DMS153 (cell line): Measurements from ENCODE around the gene UBE2E2.

Experiments
- DNase-seq: peaks from one replicate; lab custom pipeline; 2025; lab: John Stamatoyannopoulos, UW

The UBE2E2 gene

DNA sequence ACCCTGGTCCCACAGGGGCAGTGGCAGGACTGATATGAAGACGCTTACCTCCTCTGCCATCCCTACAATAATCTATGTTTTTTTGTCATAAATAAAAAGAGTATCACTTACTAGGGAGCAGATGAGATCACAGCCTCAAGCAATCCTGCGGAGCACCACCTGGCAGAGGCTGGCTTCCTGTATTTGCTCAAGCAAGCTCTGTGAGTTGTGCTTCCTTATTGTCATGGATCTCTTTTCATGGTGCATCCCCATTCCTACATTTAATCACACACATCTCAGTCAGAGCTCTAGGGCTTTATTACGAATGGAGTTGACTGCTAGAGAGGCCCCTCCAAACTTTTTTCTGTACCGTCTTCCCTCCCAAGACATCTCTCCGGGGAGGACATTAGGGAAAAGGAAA lies 186.0 kb downstream of the UBE2E2 start:
- DNase-seq = peak; percentile 66

DNA sequence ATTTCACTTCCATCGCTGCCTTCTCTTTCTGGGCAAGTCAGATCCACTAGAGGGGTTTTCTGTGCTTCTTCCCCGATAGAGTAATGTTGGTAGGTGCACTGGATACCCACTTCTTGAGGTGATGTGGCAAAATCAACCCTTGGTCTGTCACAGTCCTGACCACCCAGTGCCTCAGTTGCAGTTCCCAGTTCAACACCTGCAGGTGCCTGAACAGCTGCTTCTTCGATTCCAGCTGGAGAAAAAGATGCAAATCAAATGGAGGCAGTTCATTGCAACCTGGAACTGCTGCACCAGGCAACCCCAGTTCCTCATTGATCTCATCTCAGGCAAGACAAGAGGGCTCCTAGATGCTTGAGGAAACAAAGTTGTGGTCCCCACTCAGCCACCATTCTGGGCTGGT lies 186.6 kb downstream of the UBE2E2 start:
- DNase-seq = no peak

DNA sequence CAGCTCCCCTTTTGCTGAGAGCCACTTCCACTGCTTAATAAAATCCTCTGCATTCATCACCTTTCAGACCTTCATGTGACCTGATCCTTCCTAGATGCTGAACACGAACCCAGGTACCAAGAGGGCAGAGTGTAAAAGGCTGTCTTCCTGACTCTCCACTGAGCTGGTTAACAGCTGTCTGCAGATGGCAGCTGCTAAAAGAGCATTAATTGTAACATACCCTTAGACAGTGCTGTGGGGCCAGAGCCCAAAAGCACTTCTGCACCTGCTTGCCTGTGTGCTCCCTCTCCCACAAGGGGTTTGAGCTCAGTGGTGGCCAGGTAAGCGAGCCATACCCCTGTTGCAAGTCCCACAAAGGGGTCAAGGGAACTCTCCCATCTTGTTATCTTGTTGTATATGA lies 187.3 kb downstream of the UBE2E2 start:
- DNase-seq = no peak

GRCh38 chr3:23390989-23391553 lies 187.9 kb downstream of the UBE2E2 start:
- no peak for DNase-seq

DNA sequence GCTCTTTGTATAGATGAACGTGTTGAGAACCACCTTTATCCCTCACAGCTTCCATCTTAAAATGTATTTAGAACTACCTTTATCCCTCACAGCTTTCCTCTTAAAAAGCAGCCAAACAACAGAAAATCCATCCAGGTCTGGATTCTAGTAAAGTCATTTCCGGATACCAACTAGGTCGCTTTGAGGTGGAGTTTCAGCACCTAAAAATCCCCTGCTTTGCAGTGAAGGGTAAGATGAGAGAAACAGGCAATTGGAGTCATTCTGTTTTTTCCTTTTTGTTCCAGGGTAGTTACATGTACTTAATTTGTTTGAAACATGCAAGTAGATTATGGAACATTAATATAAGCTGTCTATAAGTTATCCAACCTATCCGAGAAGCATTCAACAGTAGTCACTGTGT lies 192.0 kb downstream of the UBE2E2 start:
- DNase-seq = no peak

DNA sequence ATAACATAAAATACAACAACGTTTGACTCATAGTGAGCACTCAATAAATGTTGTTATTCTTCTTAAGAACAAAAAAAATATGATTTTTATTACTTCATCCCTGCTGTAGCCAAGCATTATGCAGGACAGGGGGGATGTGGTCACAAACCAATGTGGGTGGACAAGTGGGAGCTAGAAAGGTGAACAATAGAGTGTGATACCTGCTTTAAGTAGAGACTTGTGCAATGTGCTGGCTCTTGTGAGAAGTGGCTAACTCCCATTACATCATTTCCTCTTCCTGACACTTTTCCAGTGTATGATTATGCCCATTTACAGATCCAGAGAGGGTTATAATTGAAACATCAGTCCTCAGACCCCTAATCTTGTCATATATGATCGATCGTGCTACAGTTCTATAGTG lies 193.6 kb downstream of the UBE2E2 start:
- no peak for DNase-seq

DNA sequence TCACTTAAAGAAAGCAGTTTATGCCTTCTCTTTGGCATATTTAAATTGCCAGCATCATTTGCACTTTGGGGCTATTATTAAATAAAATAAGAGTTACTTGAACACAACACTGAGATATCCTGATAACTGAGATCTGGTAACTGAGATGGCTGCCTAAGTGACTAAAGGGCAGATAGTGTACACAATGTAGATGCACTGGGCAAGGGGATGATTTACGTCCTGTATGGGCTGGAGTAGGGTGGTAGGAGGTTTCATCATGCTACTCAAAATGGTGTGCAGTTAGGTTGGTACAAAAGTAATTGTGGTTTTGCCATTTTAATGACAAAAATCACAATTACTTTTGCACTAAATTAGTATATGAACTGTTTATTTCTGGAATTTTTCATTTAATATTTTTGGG lies 196.1 kb downstream of the UBE2E2 start:
- DNase-seq = no peak

DNA sequence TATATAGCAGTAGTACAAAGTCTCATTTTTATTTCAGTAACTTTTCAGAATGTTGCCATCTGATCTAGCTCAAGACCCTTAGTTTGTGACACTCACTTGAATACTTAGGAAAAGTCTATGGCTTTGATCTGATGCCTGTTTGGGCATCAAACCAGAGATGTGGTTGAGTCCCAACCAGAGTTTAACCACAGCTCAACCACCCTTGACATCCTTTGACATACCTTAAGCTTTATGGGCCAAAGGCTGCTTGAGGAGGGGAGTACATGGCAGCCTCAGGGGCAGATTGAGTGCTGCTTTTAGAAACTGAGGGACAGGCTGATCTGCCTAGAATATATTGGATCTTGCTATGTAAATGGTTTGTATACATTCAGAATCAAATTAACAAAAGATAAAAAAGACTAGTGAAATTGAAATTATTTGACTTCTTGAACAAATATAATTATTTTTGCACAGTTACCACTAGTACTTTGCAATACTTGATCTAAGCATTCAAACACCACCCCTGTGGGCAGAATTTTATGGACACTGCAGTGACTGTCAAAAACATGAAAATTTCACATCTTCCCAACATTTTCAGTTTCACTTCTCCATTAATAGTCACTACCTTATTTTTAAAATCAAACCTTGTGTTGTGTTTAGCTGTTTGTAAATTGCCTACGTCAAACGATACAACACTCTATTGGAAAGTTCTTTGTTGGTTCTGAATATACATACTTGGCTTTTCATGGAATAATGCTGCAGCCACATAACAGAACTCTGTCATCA lies 199.8 kb downstream of the UBE2E2 start:
- DNase-seq = no peak

GRCh38 chr3:23404246-23404645 lies 201.1 kb downstream of the UBE2E2 start:
- DNase-seq = no peak

DNA sequence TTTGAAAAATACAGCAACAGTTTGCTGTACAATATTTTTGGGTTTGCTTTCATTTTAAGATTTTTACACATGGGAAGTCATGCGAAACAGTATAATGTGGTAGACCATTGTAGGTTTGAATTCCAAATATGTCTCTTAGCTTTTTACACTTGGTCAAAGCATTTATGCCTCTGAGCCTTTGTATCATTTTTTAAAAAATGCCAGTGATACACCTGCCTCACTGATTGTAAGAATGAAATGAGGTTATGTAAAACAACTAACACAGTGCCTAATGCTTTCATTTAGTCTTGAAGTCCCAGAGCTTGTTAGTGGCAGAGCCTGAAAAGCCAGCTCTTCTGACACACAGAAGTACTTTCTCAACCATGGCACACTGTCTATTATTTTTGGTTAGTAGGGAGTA lies 202.0 kb downstream of the UBE2E2 start:
- DNase-seq = no peak

DNA sequence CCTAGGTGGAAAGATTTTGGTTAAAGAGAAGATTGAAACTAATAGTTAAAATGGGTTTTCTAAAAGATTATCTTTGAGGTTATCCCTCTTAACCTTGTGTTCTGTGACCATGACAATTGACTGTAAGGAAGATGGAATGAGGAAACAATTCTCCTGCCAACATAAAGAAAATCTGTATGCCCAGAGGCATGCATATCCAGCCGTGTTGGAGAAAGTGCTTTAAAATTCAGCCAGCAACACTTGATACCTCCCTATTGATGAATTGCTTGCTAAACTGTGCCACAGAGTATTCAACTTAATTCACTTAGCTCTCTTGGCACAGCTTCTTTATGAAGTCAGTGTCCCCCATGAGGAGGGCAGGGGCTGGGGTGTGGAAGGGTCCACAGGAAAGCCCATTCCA lies 203.5 kb downstream of the UBE2E2 start:
- DNase-seq = no peak

DNA sequence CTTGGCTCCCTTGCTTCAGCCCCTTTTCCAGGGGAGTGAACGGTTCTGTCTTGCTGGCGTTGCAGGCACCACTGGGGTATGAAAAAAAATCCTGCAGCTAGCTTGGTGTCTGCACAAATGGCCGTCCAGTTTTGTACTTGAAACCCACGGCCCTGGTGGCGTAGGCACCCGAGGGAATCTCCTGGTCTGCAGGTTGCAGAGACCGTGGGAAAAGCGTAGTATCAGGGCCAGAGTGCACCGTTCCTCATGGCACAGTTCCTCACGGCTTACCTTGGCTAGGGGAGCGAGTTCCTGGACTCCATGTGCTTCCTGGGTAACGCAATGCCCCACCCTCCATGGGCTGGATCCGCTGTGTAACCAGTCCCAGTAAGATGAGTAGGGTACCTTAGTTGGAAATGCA lies 214.9 kb downstream of the UBE2E2 start:
- no peak for DNase-seq

DNA sequence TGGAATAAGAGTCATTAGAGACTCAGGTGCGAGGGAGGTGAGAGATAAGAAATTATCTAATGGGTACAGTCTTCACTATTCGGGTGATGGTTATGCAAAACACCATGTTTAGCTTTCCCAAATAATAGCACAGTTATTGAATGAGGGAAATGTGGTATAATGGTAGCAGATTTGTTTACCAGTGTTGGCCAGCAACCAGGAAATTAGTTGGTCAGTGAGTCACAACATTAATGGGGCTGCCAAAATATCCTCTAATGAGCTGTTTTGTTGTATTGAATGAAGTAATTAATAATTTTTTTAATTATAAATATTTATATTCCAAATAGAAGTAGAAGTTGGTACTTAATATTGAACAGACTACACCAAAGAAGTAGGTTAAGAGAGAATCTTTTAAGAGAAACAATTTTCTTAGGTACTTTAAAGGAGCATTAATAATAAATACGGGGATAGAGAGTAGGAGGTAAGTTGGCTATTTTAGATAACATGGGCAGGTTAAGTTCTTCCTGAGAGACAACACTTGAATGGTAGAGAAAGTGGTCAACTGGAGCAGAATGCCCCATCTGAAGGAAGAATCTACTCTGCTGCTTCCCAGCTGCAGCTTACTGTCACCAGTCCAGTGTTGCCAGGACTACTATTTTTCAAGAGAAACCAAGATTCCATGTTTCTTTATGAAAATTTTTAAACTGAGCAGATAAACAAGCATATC lies 218.8 kb downstream of the UBE2E2 start:
- no peak for DNase-seq

DNA sequence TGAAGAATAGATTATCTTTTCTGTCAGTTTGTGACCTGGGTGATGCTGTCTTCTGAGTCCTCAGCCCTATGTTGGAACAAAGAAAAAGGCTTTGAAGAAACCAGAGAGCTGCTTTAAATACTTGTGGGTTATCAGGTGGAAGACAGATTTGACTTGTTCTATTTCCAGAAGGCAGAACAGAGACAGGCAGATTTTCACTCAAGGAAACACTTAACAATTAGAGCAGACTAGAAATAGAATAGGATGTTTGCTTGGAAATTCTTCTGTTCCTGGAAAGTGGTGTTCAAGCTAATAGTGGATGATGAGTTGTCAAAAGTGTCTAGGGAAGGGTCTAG lies 219.4 kb downstream of the UBE2E2 start:
- no peak for DNase-seq

DNA sequence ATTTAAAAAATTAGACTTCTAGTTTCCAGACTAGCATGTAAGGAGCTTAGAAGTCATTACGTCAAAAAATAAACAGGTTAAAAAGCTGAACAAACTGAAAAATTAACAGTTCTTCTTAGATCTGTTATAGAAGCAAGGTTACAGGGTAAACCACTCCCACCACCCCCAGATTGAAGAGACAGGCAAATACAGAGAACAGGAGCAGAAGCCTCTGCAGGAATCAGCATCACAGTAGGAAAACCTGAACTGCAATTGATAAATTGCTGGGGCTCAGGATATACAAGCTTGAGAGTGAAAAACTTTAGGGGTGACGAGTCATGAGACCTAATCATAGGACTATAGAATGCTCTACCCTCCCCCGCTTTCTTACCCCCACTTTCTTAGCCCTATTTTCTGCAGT lies 222.3 kb downstream of the UBE2E2 start:
- DNase-seq = no peak

DNA sequence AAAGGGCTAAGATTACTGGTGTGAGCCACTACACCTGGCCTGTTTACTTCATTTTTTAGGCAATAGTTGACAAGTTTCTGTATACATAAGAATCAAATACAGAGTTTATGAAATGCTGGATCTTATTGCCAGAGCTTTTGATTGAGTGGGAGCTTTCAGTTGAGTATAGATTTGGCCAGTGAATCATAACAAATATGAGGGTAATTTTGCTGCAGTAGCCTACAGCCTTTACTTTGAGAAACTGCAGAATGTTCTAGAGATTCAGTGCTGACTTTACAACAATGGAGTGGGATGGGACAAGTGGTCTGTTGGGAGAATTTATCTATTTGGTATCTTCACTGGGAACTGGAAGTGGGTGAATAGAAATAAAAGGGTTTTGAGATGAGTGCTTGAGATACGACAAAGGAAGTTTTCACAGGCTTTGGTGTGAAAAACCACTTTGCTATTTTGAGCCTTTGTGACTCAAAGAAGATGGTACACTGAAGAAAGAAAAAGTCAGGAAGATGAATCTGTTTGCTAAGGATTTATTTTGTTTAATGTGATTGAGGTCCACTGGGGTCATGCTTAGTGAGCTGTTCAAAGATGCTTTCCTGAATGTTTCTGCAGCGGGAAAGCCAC lies 227.8 kb downstream of the UBE2E2 start:
- DNase-seq = no peak

DNA sequence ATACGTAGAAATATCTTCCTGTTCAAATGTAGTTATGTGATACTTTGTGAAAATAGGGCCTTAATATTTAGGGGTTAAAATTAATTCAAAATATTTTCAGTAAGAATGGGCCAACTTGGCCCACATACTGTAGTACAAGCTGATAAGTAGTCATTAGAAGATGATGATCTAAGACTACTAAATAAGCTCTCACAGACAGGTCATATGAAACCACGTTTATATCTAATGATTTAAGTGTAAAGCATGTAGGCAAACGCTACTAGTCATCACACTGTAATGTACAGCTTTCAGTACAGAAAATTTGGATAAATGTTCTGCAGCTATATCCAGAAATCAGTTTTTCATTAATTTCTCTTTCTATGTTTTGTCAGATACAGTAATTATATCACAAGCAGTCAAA lies 228.6 kb downstream of the UBE2E2 start:
- no peak for DNase-seq

DNA sequence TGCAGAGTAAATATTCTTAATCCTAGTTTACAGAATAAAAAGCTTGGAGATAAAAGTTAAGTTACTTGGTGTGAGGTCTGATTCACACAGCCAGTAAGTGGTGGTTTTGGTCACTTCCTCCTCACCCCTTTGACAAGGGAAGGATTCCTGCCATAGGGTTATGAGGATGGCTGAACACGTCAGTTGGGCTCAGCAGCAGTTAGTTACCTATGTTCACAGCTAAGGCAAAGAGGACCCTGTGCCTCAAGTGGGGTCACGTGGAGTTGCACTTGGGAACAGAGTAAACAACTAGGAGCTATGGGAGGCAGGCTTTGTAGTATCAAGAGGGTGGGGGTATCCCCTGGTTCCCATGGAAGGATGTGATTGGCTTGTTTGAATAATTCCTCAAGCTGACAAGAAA lies 232.2 kb downstream of the UBE2E2 start:
- no peak for DNase-seq

DNA sequence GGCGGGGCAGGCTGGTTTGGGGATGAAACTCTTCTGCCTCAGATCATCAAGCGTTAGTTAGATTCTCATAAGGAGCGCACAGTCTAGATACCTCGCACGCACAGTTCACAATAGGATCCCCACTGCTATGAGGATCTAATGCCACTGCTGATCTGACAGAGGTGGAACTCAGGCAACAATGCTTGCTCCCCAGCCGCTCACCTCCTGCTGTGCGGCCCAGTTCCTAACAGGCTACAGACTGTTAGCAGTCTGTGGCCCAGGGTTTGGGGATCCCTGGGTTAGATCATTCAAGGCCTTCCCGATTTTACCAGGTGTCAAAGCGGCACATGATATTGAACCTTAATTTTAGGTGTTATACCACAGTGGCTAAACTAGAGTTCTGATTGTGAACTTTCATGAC lies 232.8 kb downstream of the UBE2E2 start:
- no peak for DNase-seq

DNA sequence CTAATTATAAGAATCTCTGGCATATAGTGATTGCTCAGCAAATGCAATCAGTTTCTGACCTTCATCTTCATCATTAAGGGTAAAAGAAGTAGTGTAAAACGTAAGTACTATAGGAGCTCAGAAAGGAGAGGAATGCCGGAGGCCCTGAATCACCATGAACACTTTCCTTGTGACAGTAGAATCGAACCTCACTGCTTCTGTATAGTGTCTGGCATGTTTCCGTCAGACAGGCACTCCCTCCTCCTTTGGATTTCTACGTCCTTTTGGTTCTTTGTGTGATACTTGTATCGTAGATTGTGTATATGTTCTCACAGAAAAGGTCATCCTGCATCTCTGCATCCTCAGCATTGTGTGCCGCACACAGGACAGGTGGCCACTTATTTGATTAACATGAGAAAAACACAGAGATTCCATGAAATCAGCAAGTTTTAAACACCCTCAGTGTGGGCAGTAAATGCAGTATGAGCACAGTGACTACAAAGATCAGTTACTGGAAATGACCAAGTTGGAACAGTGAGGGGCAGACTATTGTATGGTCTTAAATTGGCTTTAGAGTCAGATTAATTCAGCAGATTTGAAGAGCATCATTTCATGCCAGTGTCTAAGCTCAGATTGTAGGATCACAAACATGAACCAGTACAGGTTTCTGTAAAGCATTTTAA lies 234.5 kb downstream of the UBE2E2 start:
- DNase-seq = no peak

DNA sequence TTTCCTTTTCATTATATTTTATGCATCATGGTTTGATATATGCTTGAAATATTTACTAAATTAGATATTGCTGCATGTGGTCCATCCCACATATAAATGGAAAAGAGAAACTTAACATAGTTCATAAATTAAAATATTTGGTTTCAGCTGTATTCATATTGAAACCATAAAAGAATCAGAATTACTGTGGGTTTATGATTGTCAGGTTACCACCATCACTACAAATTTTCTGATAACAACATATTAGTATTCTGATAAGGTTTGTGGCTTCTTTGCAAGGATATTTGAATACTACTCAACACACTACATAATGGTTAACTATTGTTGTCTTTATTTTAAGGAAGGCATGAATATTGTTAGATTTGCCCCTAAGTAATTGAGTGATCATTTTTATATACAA lies 235.5 kb downstream of the UBE2E2 start:
- no peak for DNase-seq

DNA sequence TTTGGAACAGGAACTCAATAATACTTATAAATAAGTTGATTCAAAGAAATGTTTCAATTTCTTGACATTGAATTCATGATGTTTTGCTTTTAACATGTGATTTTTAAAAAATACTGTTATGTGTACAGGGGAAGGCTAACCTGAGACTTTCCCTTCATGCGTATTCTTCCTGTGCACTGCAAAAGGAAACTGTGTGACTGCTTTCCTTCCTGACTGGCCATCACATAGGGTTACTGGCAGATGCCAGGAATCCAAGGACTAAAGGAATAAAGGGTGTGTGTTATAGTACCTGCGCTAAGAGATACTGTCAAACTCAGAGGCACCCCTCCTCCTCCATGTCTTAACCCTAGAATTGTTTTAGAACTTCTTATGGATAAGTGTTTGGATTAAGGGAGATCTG lies 236.0 kb downstream of the UBE2E2 start:
- DNase-seq = no peak
